NCI-H2029 treated with DMSO at 0.1 percent for 48 hours (cell line): ENCODE measurements around the gene PCNX2.

Source experiments
- DNase-seq: peaks from one replicate; lab custom pipeline; 2025; lab: John Stamatoyannopoulos, UW

PCNX2 gene

GRCh38 chr1:232956081-232956480, 339.4 kb downstream of the PCNX2 start:
- DNase-seq = no peak

GRCh38 chr1:232954594-232955365, 340.7 kb downstream of the PCNX2 start:
- DNase-seq = no peak

- DNase-seq = no peak
Measured at GRCh38 chr1:232952514-232953499, 342.7 kb downstream of the PCNX2 start.

GRCh38 chr1:232951605-232952004, 343.9 kb downstream of the PCNX2 start:
- no peak for DNase-seq

- DNase-seq = no peak
Measured at GRCh38 chr1:232951180-232951579, 344.3 kb downstream of the PCNX2 start.

GRCh38 chr1:232950197-232951176, 345.0 kb downstream of the PCNX2 start, which contains the start of gene NTPCR:
TSS of gene NTPCR (plus strand) at chr1:232950611. CDS start at chr1:232950711, 100 bp downstream.
- peak; percentile 69 for DNase-seq

- no peak for DNase-seq
Measured at GRCh38 chr1:232949636-232950196, 345.8 kb downstream of the PCNX2 start.

- DNase-seq = no peak
Measured at GRCh38 chr1:232944347-232944746, 351.2 kb downstream of the PCNX2 start.

- no peak for DNase-seq
Measured at GRCh38 chr1:232943679-232944252, 351.8 kb downstream of the PCNX2 start.

GRCh38 chr1:232942413-232943294, 352.9 kb downstream of the PCNX2 start:
- no peak for DNase-seq

GRCh38 chr1:232940262-232940661, 355.3 kb downstream of the PCNX2 start:
- DNase-seq = no peak

- no peak for DNase-seq
Measured at GRCh38 chr1:232939748-232940147, 355.8 kb downstream of the PCNX2 start.

GRCh38 chr1:232938926-232939325, 356.6 kb downstream of the PCNX2 start:
- DNase-seq = no peak

- no peak for DNase-seq
Measured at GRCh38 chr1:232937741-232938375, 357.7 kb downstream of the PCNX2 start.

- DNase-seq = no peak
Measured at GRCh38 chr1:232936941-232937340, 358.6 kb downstream of the PCNX2 start.
